Activated T-cell treated with anti-CD3 and anti-CD28 coated beads, Interleukin-2, amount 50 U/mL, for 24 hours (primary cell): ENCODE data around the gene SH2D4B.

Experiments used
- DNase-seq: peaks from one replicate; pipeline ENCODE4 v3.0.0-alpha.2; 2020
- H3K27ac Mint-ChIP-seq: 2 replicates; pipeline ENCODE4 v1.8.0; 2020; ENCODE audit warnings: mild to moderate bottlenecking, mixed read lengths
- H3K27me3 Mint-ChIP-seq: 2 replicates; pipeline ENCODE4 v1.8.0; 2020; ENCODE audit warnings: mixed read lengths
- H3K36me3 Mint-ChIP-seq: 2 replicates; pipeline ENCODE4 v1.8.0; 2020; ENCODE audit warnings: low read depth, mixed read lengths
- H3K4me1 Mint-ChIP-seq: 2 replicates; pipeline ENCODE4 v1.8.0; 2020; ENCODE audit warnings: low read depth, mixed read lengths
- H3K4me3 Mint-ChIP-seq: 2 replicates; pipeline ENCODE4 v1.8.0; 2020; ENCODE audit warnings: mild to moderate bottlenecking, moderate library complexity, mixed read lengths
- H3K9me3 Mint-ChIP-seq: 2 replicates; pipeline ENCODE4 v1.8.0; 2020; ENCODE audit warnings: mixed read lengths

SH2D4B gene

DNA sequence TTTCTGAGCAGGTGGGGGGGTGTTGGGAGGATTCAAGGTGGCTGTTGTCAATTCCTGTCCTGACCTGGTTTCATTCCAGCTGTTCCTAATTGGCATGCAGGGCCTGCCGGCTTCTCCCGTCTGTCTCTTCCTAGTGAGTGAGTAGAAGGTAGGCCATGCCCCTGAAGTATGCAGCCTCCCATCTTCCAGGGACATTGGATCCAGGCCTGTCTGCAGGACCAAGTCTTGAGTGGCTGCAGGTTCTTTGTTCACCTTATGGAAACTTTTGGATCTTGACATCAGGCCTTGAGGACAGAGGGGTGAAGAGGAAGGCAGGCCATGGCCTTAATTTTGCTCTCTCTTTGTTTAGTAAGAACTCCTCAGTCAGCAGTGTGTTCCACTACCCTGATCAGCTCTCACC is 131.8 kb downstream of the SH2D4B start:
- no peak overlapping the region for H3K4me3 Mint-ChIP-seq
- no peaks in the 10 kb centered on the region for H3K4me1 Mint-ChIP-seq
- H3K27ac Mint-ChIP-seq: no peak overlapping the region
- no peaks in the 10 kb centered on the region for H3K9me3 Mint-ChIP-seq
- no peak for DNase-seq
- H3K27me3 Mint-ChIP-seq: peaks cover 5% of the 10 kb centered on the region
- H3K36me3 Mint-ChIP-seq: no peaks in the 10 kb centered on the region

DNA sequence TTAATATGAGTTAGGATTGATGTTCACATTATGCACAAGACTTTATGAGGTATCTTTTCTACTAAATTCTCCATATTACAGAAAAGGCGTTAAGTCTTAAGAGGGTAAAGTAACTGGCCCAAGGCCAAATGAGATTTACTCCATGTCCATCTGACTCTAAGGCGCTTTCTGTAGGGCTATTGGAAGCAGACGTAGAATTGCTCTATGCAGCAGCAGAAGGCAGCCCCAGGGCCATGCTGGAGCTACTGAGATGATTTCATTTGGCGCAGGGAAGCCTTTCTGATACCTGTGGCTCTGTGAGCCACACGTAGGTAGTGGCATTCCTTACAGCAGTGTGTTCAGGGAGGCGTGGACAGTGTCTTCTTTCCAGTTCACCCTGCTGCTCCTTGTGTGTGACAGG is 133.1 kb downstream of the SH2D4B start:
- DNase-seq: no peak
- Mint-ChIP-seq H3K4me3 (no peak overlapping the region), H3K36me3 (no peaks in the 10 kb centered on the region), H3K9me3 (no peaks in the 10 kb centered on the region), H3K27ac (no peak overlapping the region), H3K4me1 (no peaks in the 10 kb centered on the region), H3K27me3 (peaks cover 5% of the 10 kb centered on the region)

DNA sequence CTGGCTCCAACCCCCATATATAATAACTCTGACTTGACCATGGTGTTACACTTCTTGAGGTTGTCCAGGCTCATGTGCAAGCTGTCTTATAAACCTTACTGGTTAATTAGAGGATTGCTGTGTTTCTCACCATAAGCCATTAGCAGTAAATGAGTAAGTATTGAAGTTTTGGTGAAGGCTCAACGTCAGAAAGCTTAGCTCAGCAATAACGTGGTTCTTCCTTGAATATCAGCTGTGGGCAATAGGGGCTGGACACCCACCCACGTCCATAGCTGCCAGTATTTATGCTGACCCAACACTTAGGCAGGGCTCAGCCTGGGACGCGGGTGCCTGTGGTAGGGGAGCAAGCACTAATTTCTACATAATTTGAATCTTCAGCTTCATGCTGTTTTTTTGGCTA is 134.1 kb downstream of the SH2D4B start:
- Mint-ChIP-seq H3K4me3 (no peak overlapping the region), H3K27ac (no peak overlapping the region), H3K9me3 (no peaks in the 10 kb centered on the region), H3K36me3 (no peaks in the 10 kb centered on the region), H3K4me1 (no peaks in the 10 kb centered on the region), H3K27me3 (peaks cover 2% of the 10 kb centered on the region)
- DNase-seq: no peak

DNA sequence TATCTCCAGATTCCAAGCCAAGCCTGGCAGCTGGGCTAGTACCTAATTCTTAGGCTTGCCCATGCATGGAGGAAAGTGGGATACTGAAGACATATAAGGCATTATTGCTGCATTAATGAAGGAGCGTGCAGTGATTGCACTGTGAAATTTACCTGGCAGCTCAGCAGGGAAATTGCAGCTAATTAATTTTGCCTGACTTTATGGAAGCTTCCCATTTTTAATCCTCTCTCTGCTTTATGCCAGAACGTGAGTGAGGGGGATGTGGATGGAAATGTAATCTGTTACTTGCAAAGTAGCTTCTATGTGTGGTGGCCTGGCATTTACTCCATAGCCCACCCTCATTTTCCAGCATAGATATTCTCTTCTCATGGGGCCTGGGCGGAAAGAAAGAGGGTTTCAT is 134.9 kb downstream of the SH2D4B start:
- no peak overlapping the region for H3K27ac Mint-ChIP-seq
- H3K4me1 Mint-ChIP-seq: no peaks in the 10 kb centered on the region
- no peak overlapping the region for H3K4me3 Mint-ChIP-seq
- DNase-seq: no peak
- no peaks in the 10 kb centered on the region for H3K36me3 Mint-ChIP-seq
- H3K27me3 Mint-ChIP-seq: peaks cover 2% of the 10 kb centered on the region
- H3K9me3 Mint-ChIP-seq: no peaks in the 10 kb centered on the region

DNA sequence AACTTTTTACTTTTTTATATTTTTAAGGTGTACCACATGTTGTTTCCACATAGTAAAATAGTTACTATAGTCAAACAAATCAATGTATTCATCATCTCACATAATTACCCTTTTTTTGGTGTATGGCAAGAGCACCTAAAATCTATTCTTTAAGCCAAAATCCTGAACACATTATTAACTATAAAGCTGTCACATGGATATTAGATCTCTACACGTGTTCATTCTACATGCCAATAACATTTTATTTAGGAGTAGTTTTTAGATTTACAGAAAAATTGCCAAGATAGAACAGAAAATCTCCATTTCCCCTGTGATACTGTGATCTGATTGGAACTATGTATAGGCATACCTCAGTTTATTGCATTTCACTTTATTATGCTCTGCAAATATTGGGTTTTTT is 137.1 kb downstream of the SH2D4B start:
- Mint-ChIP-seq H3K27me3 (peaks cover 2% of the 10 kb centered on the region), H3K36me3 (no peaks in the 10 kb centered on the region), H3K27ac (no peak overlapping the region), H3K4me3 (no peak overlapping the region), H3K9me3 (no peaks in the 10 kb centered on the region), H3K4me1 (no peaks in the 10 kb centered on the region)
- DNase-seq: no peak

DNA sequence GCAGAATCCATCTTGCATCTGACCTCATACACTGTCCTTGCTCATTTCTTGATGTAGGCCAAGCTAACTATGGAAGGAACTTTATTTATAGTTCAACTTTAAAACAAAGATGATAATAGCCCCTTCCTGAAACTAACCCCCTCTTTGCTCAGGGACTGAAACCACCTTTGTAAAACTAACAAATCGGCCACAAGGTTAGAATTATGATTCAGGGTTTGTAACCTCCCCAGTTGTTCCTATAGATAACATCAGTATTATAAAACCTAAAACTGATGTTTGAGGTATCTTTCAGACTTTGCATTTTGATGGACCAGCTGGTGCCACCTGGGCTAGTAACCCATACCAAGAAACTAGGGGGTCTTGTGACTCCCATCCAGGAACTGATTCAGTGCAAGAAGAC is 143.4 kb downstream of the SH2D4B start:
- H3K27ac Mint-ChIP-seq: no peak overlapping the region
- no peak for DNase-seq
- H3K27me3 Mint-ChIP-seq: no peaks in the 10 kb centered on the region
- H3K9me3 Mint-ChIP-seq: no peaks in the 10 kb centered on the region
- H3K4me1 Mint-ChIP-seq: no peaks in the 10 kb centered on the region
- H3K4me3 Mint-ChIP-seq: no peak overlapping the region
- no peaks in the 10 kb centered on the region for H3K36me3 Mint-ChIP-seq

DNA sequence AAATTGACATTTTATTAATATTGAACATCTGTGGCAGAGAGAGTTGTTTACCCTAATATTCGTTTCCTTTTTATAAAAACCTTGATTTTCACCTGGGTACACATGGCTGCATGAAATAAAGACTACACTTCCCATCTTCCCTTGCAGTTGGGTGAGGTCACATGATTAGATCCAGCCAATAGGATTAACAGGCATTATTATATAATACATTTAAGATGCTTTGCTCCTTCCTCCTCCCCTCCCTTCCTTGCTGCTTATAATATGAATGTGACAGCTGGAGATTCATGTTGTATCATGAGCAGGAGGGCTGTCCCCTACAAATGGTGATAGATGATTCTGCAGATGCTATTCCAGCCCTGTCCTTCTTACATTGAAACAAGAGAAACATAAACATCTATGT is 146.6 kb downstream of the SH2D4B start:
- Mint-ChIP-seq H3K27ac (no peak overlapping the region), H3K36me3 (no peaks in the 10 kb centered on the region), H3K4me3 (no peak overlapping the region), H3K4me1 (no peaks in the 10 kb centered on the region), H3K27me3 (no peaks in the 10 kb centered on the region), H3K9me3 (no peaks in the 10 kb centered on the region)
- DNase-seq: no peak

DNA sequence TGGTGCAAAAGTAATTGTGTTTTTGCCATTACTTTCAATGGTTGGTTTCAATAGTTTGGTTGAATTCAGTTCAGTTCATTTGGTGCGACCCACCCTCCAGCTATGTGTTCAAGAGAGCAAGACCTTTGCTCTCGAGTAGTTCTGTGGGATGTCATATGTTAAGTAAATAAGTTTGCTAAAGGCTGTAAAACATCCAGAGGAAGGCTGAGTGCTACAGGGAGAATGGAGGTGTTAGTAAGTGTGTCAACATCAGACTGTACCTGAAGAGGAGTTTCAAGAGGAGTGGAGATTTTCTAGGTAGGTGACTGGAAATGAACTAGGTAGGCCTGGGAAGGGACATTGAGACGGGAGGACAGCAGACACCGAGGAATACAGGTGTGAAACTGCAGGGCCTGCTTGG is 147.7 kb downstream of the SH2D4B start:
- H3K4me1 Mint-ChIP-seq: no peaks in the 10 kb centered on the region
- H3K27me3 Mint-ChIP-seq: peaks cover 4% of the 10 kb centered on the region
- no peak for DNase-seq
- H3K4me3 Mint-ChIP-seq: no peak overlapping the region
- H3K9me3 Mint-ChIP-seq: no peaks in the 10 kb centered on the region
- no peaks in the 10 kb centered on the region for H3K36me3 Mint-ChIP-seq
- H3K27ac Mint-ChIP-seq: no peak overlapping the region

DNA sequence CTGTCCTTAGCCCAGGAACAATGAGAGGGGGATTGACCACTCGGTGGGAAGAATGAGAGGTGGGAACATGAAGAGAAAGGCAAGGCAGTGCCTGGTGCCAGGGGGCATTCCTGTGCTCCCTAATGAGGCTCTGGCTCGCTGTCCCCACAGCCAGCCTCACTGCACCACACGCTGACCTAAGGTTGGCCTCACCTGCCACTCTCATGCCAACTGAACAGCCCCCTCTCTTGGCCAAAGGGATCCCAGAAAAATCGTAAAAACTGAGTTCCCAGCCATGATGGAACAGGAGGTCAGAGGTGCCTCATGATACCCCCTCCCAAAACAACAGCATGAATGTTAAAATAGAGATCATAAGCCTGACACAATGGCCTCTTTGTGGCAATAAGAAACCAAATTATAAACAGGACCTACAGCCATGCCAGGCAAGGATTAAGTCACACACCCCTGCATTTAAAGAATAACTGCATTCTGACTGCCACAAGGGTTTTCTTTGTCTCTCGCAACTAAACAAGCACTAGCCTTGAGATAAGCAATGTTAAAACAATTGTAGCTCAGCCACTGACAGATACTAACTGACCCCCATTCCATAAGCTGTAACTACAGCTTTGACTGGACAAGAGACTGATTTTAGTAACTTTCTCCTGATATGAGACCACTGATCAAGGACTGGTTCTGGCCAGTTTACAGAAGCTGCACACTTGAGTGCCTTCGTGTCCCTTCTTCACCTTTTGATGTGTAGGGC is 149.2 kb downstream of the SH2D4B start:
- H3K9me3 Mint-ChIP-seq: no peaks in the 10 kb centered on the region
- H3K27me3 Mint-ChIP-seq: peaks cover 10% of the 10 kb centered on the region
- H3K4me1 Mint-ChIP-seq: no peaks in the 10 kb centered on the region
- no peak for DNase-seq
- H3K36me3 Mint-ChIP-seq: no peaks in the 10 kb centered on the region
- H3K27ac Mint-ChIP-seq: no peak overlapping the region
- no peak overlapping the region for H3K4me3 Mint-ChIP-seq

DNA sequence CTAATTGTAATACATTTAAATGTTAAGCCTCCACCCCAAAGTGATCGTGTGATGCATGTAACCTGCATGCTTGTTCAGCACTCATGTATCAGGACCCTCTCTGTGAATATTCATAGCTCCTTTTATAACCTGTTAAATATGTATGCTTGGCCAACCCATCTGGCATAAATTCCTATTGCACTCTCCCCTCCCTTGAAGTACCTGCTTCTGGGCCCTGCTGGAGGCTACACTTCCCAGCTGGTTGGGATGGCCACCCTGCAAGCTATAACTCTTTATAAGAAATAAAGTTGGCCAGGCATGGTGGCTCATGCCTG is 149.7 kb downstream of the SH2D4B start:
- Mint-ChIP-seq H3K27me3 (peaks cover 10% of the 10 kb centered on the region), H3K36me3 (no peaks in the 10 kb centered on the region), H3K4me3 (no peak overlapping the region), H3K4me1 (no peaks in the 10 kb centered on the region), H3K9me3 (no peaks in the 10 kb centered on the region), H3K27ac (no peak overlapping the region)
- no peak for DNase-seq

DNA sequence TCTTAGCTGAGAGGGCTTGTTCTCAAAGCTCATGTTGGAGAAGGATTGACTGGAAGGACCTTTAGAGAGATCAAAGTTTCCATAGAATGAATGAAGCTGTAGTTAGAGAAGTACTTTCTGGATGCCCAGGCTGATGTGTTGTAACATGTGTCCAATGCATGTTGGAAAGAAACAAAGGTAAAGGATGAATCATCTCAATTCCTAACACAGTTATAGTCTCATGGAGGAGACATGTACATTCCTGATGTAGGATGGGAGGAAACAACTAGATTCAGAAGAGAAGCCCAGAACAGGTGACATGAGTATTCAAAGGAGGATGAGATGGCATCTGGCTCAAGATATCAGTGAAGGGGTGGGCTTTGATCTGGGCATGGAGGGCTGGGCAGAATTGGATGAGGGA is 152.7 kb downstream of the SH2D4B start:
- no peaks in the 10 kb centered on the region for H3K4me1 Mint-ChIP-seq
- H3K27me3 Mint-ChIP-seq: peaks cover 10% of the 10 kb centered on the region
- H3K9me3 Mint-ChIP-seq: no peaks in the 10 kb centered on the region

DNA sequence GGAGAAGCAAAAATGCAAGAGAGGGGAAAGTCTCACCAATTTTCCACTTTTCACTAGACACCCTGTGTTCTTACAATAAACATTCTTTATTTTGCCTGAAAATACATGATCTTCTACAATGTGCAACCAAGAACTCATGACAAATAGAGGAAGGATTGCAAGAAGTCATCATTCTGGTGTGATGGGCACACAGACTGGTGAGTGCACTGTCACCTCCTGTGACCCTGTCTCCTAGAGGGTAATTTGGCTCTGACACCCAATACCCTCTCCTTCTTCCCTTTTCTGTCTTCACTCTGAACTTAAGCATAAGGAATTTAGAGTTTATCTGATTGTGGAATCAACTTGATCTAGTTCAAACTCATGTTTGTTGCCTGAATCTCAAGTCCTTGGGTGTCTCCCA is 153.7 kb downstream of the SH2D4B start:
- H3K27me3 Mint-ChIP-seq: peaks cover 10% of the 10 kb centered on the region
- H3K36me3 Mint-ChIP-seq: no peaks in the 10 kb centered on the region
- no peak overlapping the region for H3K27ac Mint-ChIP-seq
- H3K4me3 Mint-ChIP-seq: no peak overlapping the region
- H3K9me3 Mint-ChIP-seq: no peaks in the 10 kb centered on the region
- no peak for DNase-seq
- H3K4me1 Mint-ChIP-seq: no peaks in the 10 kb centered on the region

More for the DNA sequence above, 152.7 kb downstream of the SH2D4B start:
- H3K36me3 Mint-ChIP-seq: no peaks in the 10 kb centered on the region
- H3K27ac Mint-ChIP-seq: no peak overlapping the region
- H3K4me3 Mint-ChIP-seq: no peak overlapping the region
- DNase-seq: no peak

DNA sequence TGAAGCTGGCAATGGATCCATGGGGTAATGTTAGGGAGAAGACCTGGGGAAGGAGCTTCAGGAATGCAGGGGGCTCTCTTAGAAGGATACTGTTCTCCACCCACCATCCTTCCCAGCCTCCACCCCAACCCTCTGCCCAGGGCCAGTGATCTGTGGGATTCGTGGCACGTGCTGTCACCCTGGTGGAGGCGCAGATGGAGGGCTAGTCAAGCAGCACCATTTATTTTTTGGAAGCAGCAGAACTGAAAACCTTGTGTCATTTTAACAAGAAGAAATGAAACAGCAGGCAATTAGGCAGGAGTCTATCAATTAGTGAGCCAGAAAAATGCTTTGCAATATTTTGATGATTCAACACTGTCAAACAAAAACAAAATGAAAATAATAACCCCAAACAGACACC is 155.9 kb downstream of the SH2D4B start:
- DNase-seq: no peak
- no peaks in the 10 kb centered on the region for H3K4me1 Mint-ChIP-seq
- no peak overlapping the region for H3K4me3 Mint-ChIP-seq
- no peak overlapping the region for H3K27ac Mint-ChIP-seq
- no peaks in the 10 kb centered on the region for H3K9me3 Mint-ChIP-seq
- H3K27me3 Mint-ChIP-seq: peaks cover 10% of the 10 kb centered on the region
- no peaks in the 10 kb centered on the region for H3K36me3 Mint-ChIP-seq

DNA sequence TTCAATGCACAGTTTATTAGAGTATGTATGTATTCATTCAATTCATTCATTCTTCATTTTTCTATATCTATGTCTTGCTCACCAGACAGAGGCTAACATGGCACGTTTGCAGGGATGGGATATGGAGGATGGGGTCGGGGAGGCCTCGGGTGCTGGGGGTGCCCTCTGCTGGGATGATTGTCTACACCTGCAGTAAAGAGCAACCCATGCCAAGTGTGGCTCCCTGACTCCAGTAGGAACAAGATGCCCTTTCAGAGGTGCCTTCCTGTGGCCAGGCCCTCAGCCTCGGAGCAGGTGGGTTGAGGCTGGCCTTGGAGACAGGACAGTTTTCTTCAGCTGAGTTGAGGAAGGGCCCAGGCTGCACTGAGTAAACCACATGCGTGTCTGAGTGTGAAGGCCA is 157.2 kb downstream of the SH2D4B start:
- no peak overlapping the region for H3K27ac Mint-ChIP-seq
- DNase-seq: no peak
- H3K36me3 Mint-ChIP-seq: no peaks in the 10 kb centered on the region
- peaks cover 10% of the 10 kb centered on the region for H3K27me3 Mint-ChIP-seq
- H3K9me3 Mint-ChIP-seq: no peaks in the 10 kb centered on the region
- no peak overlapping the region for H3K4me3 Mint-ChIP-seq
- no peaks in the 10 kb centered on the region for H3K4me1 Mint-ChIP-seq
